MM.1S (cell line): ENCODE results near the gene YPEL3.
A peak's percentile ranks its signal among the peaks of the same experiment; 100 is the strongest.

Source experiments
- CTCF ChIP-seq: fragments of 300-600 bp; sonication (generic); IDR thresholded peaks from 2 replicates; pipeline ENCODE4 v1.5.1; 2016; ENCODE audit warnings: antibody characterized with exemption, low read length, mixed read lengths
- EZH2 ChIP-seq: fragments of 300-600 bp; sonication (generic); optimal IDR thresholded peaks from 2 replicates; pipeline ENCODE3; 2017; ENCODE audit warnings: low read depth, mild to moderate bottlenecking, antibody characterized with exemption, low read length, mixed read lengths
- EZH2phosphoT487 ChIP-seq: fragments of 300-600 bp; sonication (generic); IDR thresholded peaks from 2 replicates; pipeline ENCODE4 v1.6.1; 2018; ENCODE audit warnings: antibody characterized with exemption, low read length

- peak; percentile 73 for TF ChIP-seq CTCF
- no peak for TF ChIP-seq EZH2
- no peak for TF ChIP-seq EZH2phosphoT487
Observed at GRCh38 chr16:30091474-30092372, 4.3 kb downstream of the YPEL3 start, which contains the start of gene TBX6.
